Mesodermal cell (in vitro differentiated cells): ENCODE data around the gene SPTBN5.

Experiments
- H3K27ac ChIP-seq: 2 replicates; pipeline ENCODE4 v1.7.0; 2013; ENCODE audit warnings: mild to moderate bottlenecking, low read depth, low read length, moderate library complexity; ENCODE audit not compliant: severe bottlenecking
- H3K36me3 ChIP-seq: 2 replicates; pipeline ENCODE4 v1.7.1; 2013; ENCODE audit warnings: mild to moderate bottlenecking, low read length, moderate library complexity; ENCODE audit not compliant: control insufficient read depth, insufficient read depth
- H3K4me1 ChIP-seq: one replicate; pipeline ENCODE4 v1.7.1; 2013; ENCODE audit warnings: mild to moderate bottlenecking, low read length; ENCODE audit not compliant: insufficient read depth, control insufficient read depth, poor library complexity, severe bottlenecking
- H3K4me3 ChIP-seq: 2 replicates; pipeline ENCODE4 v1.7.0; 2013; ENCODE audit warnings: low read length, control low read depth, mild to moderate bottlenecking; ENCODE audit not compliant: insufficient read depth, poor library complexity, severe bottlenecking; ENCODE audit errors: extremely low read depth
- H3K9me3 ChIP-seq: 2 replicates; pipeline ENCODE4 v1.7.1; 2013; ENCODE audit warnings: mild to moderate bottlenecking, low read length, moderate library complexity; ENCODE audit not compliant: control insufficient read depth
- WGBS, 2 experiments: methylation state at CpG; one replicate each; pipeline ENCODE4 v1.1.5; 2013; ENCODE audit warnings: missing lambda C conversion rate in 2 of 2; ENCODE audit not compliant: insufficient coverage in 2 of 2; 5-methylcytosine and 5-hydroxymethylcytosine counted together

SPTBN5 gene

GRCh38 chr15:41915255-41915994 lies 21.6 kb upstream of the SPTBN5 start:
- 94 to 100% methylated on average over 4 of the region's 6 CpGs for WGBS, 2 experiments
- Histone ChIP-seq H3K9me3 (no peaks in the 10 kb centered on the region), H3K4me3 (no peak overlapping the region), H3K27ac (no peak overlapping the region), H3K36me3 (peaks cover 61% of the 10 kb centered on the region), H3K4me1 (peaks cover 5% of the 10 kb centered on the region)

- Histone ChIP-seq H3K4me3 (no peak overlapping the region), H3K4me1 (peaks cover 5% of the 10 kb centered on the region), H3K9me3 (no peaks in the 10 kb centered on the region), H3K36me3 (peaks cover 62% of the 10 kb centered on the region), H3K27ac (no peak overlapping the region)
- WGBS, 2 experiments: 90 to 96% methylated on average over 2 of the region's 5 CpGs
These were observed 20.6 kb upstream of the SPTBN5 start for GRCh38 chr15:41914411-41914810.

GRCh38 chr15:41913256-41913655 lies 19.4 kb upstream of the SPTBN5 start:
- Histone ChIP-seq H3K36me3 (peaks cover 62% of the 10 kb centered on the region), H3K4me1 (peaks cover 5% of the 10 kb centered on the region), H3K9me3 (no peaks in the 10 kb centered on the region), H3K4me3 (no peak overlapping the region), H3K27ac (no peak overlapping the region)
- 80 to 100% methylated on average over 1 of the region's 3 CpGs for WGBS, 2 experiments

GRCh38 chr15:41911691-41912345 lies 18.0 kb upstream of the SPTBN5 start:
- 95 to 98% methylated on average over 12 to 14 of the region's 14 CpGs for WGBS, 2 experiments
- Histone ChIP-seq H3K27ac (peak overlapping the region; percentile 10), H3K36me3 (peaks cover 73% of the 10 kb centered on the region), H3K4me1 (no peaks in the 10 kb centered on the region), H3K9me3 (no peaks in the 10 kb centered on the region), H3K4me3 (no peak overlapping the region)

GRCh38 chr15:41908736-41909461 lies 15.0 kb upstream of the SPTBN5 start:
- 90 to 94% methylated on average over 13 to 17 of the region's 17 CpGs for WGBS, 2 experiments
- no peak overlapping the region for H3K27ac ChIP-seq
- peaks cover 65% of the 10 kb centered on the region for H3K36me3 ChIP-seq
- H3K4me3 ChIP-seq: no peak overlapping the region
- peaks cover 5% of the 10 kb centered on the region for H3K4me1 ChIP-seq
- peaks cover 5% of the 10 kb centered on the region for H3K9me3 ChIP-seq

- 67 to 80% methylated on average over 1 to 2 of the region's 3 CpGs for WGBS, 2 experiments
- Histone ChIP-seq H3K4me1 (peaks cover 9% of the 10 kb centered on the region), H3K9me3 (peaks cover 5% of the 10 kb centered on the region), H3K36me3 (peaks cover 58% of the 10 kb centered on the region), H3K27ac (no peak overlapping the region), H3K4me3 (no peak overlapping the region)
These were observed 13.3 kb upstream of the SPTBN5 start for GRCh38 chr15:41907141-41907540.

GRCh38 chr15:41906608-41907007 lies 12.8 kb upstream of the SPTBN5 start:
- Histone ChIP-seq H3K36me3 (peaks cover 58% of the 10 kb centered on the region), H3K9me3 (peaks cover 5% of the 10 kb centered on the region)
- 96 to 97% methylated on average over 5 of the region's 5 CpGs for WGBS, 2 experiments

GRCh38 chr15:41905036-41905793 lies 11.4 kb upstream of the SPTBN5 start:
- no peak overlapping the region for H3K4me3 ChIP-seq
- peaks cover 68% of the 10 kb centered on the region for H3K36me3 ChIP-seq
- peaks cover 14% of the 10 kb centered on the region for H3K4me1 ChIP-seq
- 91 to 93% methylated on average over 10 to 13 of the region's 14 CpGs for WGBS, 2 experiments
- no peak overlapping the region for H3K27ac ChIP-seq
- peaks cover 5% of the 10 kb centered on the region for H3K9me3 ChIP-seq

More at GRCh38 chr15:41906608-41907007, 12.8 kb upstream of the SPTBN5 start:
- H3K4me3 ChIP-seq: no peak overlapping the region
- no peak overlapping the region for H3K27ac ChIP-seq
- H3K4me1 ChIP-seq: peaks cover 9% of the 10 kb centered on the region

- WGBS, 2 experiments: 15 to 27% methylated on average over 6 of the region's 6 CpGs
- H3K36me3 ChIP-seq: peaks cover 68% of the 10 kb centered on the region
- peaks cover 14% of the 10 kb centered on the region for H3K4me1 ChIP-seq
- peaks cover 5% of the 10 kb centered on the region for H3K9me3 ChIP-seq
- no peak overlapping the region for H3K27ac ChIP-seq
- no peak overlapping the region for H3K4me3 ChIP-seq
These were observed 10.7 kb upstream of the SPTBN5 start for GRCh38 chr15:41904541-41905005.

GRCh38 chr15:41903782-41904181 lies 9.9 kb upstream of the SPTBN5 start:
- H3K27ac ChIP-seq: no peak overlapping the region
- 83 to 84% methylated on average over 11 to 12 of the region's 13 CpGs for WGBS, 2 experiments

More at GRCh38 chr15:41903782-41904181, 9.9 kb upstream of the SPTBN5 start:
- H3K36me3 ChIP-seq: peaks cover 67% of the 10 kb centered on the region
- peaks cover 5% of the 10 kb centered on the region for H3K9me3 ChIP-seq
- peaks cover 14% of the 10 kb centered on the region for H3K4me1 ChIP-seq
- no peak overlapping the region for H3K4me3 ChIP-seq
